ENCODE results near the gene MAGEA4.

Gene MAGEA4

DNA sequence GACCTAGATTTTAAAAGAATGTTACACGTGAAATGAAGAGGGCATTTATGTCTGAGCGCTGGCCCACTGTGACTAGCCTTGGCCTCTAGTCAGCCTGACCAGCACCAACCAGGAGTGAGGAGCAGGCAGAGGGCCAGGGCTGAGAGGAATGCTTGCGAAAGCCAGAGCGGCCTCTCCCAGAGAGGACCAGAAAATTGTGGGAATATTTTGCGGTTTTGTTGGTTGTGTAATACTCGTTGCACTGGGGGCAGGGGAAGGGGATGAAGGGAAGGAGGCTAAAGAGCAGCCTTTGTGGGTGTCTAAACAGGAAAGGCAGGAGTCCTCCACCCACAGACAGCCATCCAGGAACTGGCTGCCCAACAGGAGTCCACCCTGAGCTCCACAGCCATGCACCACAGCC, 58.0 kb downstream of the MAGEA4 start:
- H3K9ac ChIP-seq (ENCODE audit: low read length) = no peak overlapping the region
- no peak overlapping the region for H2AFZ ChIP-seq (ENCODE audit: low read length)
- DNase-seq = no peak
- H3K9me3 ChIP-seq (replicated peaks; ENCODE audit: insufficient read depth, low read length) = no peaks in the 10 kb centered on the region
- H3K4me1 ChIP-seq (ENCODE audit: low read length) = no peaks in the 10 kb centered on the region
- no peaks in the 10 kb centered on the region for H3K9me2 ChIP-seq (replicated peaks; ENCODE audit: insufficient read depth, low read length)
- no peaks in the 10 kb centered on the region for H3K79me2 ChIP-seq (ENCODE audit: low read length)
- H3K4me2 ChIP-seq (ENCODE audit: low read depth, low read length) = no peak overlapping the region
- no peak overlapping the region for H3K4me3 ChIP-seq (ENCODE audit: low read length)
- TF ChIP-seq, protein P1, sequence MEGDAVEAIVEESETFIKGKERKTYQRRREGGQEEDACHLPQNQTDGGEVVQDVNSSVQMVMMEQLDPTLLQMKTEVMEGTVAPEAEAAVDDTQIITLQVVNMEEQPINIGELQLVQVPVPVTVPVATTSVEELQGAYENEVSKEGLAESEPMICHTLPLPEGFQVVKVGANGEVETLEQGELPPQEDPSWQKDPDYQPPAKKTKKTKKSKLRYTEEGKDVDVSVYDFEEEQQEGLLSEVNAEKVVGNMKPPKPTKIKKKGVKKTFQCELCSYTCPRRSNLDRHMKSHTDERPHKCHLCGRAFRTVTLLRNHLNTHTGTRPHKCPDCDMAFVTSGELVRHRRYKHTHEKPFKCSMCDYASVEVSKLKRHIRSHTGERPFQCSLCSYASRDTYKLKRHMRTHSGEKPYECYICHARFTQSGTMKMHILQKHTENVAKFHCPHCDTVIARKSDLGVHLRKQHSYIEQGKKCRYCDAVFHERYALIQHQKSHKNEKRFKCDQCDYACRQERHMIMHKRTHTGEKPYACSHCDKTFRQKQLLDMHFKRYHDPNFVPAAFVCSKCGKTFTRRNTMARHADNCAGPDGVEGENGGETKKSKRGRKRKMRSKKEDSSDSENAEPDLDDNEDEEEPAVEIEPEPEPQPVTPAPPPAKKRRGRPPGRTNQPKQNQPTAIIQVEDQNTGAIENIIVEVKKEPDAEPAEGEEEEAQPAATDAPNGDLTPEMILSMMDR (IDR thresholded peaks at IDR 0.05; ENCODE audit: low read length) = no peak
- TF ChIP-seq EZH2phosphoT487 (IDR thresholded peaks at IDR 0.05; ENCODE audit: low read length) (no peak), EZH2 (optimal IDR thresholded peaks at IDR 0.05; ENCODE audit: low read depth, low read length) (no peak)
- no peaks in the 10 kb centered on the region for H3F3A ChIP-seq (ENCODE audit: insufficient read depth, low read length)
- H3K36me3 ChIP-seq (replicated peaks; ENCODE audit: insufficient read depth, low read length) = no peaks in the 10 kb centered on the region
- H3K27me3 ChIP-seq (replicated peaks; ENCODE audit: insufficient read depth, low read length) = no peaks in the 10 kb centered on the region
- H3K27ac ChIP-seq (ENCODE audit: low read length) = no peak overlapping the region
- no peaks in the 10 kb centered on the region for H4K20me1 ChIP-seq (ENCODE audit: insufficient read depth, low read length)

DNA sequence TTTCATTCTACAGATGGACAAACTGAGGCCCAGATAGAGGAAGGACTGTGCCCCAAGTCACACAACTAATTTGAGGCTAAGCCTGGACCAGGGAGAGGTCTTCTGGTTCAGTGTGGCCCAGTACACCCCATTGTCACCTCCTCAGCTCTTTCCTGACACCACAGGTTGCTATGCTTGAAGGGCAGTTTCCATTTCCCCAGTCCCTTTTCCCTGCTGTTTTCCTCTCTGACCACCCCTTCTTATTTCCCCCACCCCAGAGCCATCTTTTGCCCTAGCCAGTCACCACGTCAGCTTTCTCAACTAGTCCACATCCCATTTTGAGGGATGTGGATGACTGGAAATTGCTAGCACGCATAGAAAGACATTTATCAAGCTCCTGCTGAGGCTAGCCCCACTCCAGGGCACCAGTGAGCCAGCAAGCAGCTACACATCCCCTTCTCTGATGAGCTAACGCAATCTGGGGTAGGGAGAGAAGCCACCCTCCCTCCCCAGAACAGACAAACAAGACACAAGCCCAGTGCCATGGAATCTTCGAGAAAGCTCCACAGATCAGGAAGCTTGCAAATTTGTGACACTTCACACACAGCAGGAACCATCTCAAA, 60.5 kb downstream of the MAGEA4 start:
- Histone ChIP-seq H3K4me3 (ENCODE audit: low read length) (no peak overlapping the region), H2AFZ (ENCODE audit: low read length) (no peak overlapping the region), H3K27me3 (replicated peaks; ENCODE audit: insufficient read depth, low read length) (no peaks in the 10 kb centered on the region), H3K9ac (ENCODE audit: low read length) (no peak overlapping the region), H3K36me3 (replicated peaks; ENCODE audit: insufficient read depth, low read length) (no peaks in the 10 kb centered on the region), H3K4me2 (ENCODE audit: low read depth, low read length) (no peak overlapping the region), H3F3A (ENCODE audit: insufficient read depth, low read length) (no peaks in the 10 kb centered on the region), H3K79me2 (ENCODE audit: low read length) (no peaks in the 10 kb centered on the region), H3K27ac (ENCODE audit: low read length) (no peak overlapping the region), H3K9me3 (replicated peaks; ENCODE audit: insufficient read depth, low read length) (no peaks in the 10 kb centered on the region), H3K9me2 (replicated peaks; ENCODE audit: insufficient read depth, low read length) (no peaks in the 10 kb centered on the region), H3K4me1 (ENCODE audit: low read length) (no peaks in the 10 kb centered on the region), H4K20me1 (ENCODE audit: insufficient read depth, low read length) (no peaks in the 10 kb centered on the region)
- no peak for DNase-seq
- TF ChIP-seq, protein P1 (IDR thresholded peaks at IDR 0.05; ENCODE audit: low read length) = no peak
- TF ChIP-seq EZH2 (optimal IDR thresholded peaks at IDR 0.05; ENCODE audit: low read depth, low read length) (no peak), EZH2phosphoT487 (IDR thresholded peaks at IDR 0.05; ENCODE audit: low read length) (no peak)

DNA sequence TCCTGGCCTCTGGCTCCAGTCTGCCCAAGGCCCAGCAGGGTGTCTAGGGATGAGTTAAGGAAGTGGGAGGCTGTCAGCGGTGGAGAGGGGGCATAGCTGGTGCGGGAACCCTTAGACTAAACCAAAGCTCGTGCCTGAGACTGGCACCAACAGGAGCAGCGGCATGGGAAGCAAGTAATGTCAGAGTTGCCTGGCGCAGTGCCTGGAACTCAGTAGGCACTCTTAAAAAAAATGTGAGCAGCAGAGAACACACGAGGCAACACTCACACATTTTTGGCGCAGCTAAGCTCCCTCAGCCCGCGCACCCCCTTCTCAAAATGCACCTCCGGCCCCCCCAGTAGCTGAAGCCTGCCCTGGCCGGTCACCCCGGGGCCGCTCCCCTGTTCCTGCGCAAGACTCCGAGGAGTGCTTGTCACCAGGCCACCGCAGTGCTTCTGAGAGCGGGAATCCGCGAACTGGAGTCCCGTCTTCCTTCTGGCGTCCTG, 61.2 kb downstream of the MAGEA4 start:
- Histone ChIP-seq H4K20me1 (ENCODE audit: insufficient read depth, low read length) (no peaks in the 10 kb centered on the region), H3F3A (ENCODE audit: insufficient read depth, low read length) (no peaks in the 10 kb centered on the region), H3K4me2 (ENCODE audit: low read depth, low read length) (peak overlapping the region; percentile 41; the same call in 1 of the 2 replicates), H3K9me2 (replicated peaks; ENCODE audit: insufficient read depth, low read length) (no peaks in the 10 kb centered on the region), H3K9me3 (replicated peaks; ENCODE audit: insufficient read depth, low read length) (no peaks in the 10 kb centered on the region), H3K9ac (ENCODE audit: low read length) (no peak overlapping the region), H3K4me3 (ENCODE audit: low read length) (no peak overlapping the region), H3K36me3 (replicated peaks; ENCODE audit: insufficient read depth, low read length) (no peaks in the 10 kb centered on the region), H3K27ac (ENCODE audit: low read length) (no peak overlapping the region), H3K79me2 (ENCODE audit: low read length) (no peaks in the 10 kb centered on the region), H2AFZ (ENCODE audit: low read length) (no peak overlapping the region), H3K4me1 (ENCODE audit: low read length) (no peaks in the 10 kb centered on the region), H3K27me3 (replicated peaks; ENCODE audit: insufficient read depth, low read length) (no peaks in the 10 kb centered on the region)
- no peak for TF ChIP-seq EZH2phosphoT487 (IDR thresholded peaks at IDR 0.05; ENCODE audit: low read length)
- TF ChIP-seq, protein P1 (IDR thresholded peaks at IDR 0.05; ENCODE audit: low read length) = no peak
- no peak for TF ChIP-seq EZH2 (optimal IDR thresholded peaks at IDR 0.05; ENCODE audit: low read depth, low read length)
- DNase-seq = no peak

Measured in MM.1S (cell line).